GM12878 (cell line): ENCODE data around the gene MFNG. TPM values are rescaled to one million over a fixed set of nuclear protein-coding genes. Genes with fewer than 3 reads are reported as not detected.

Source experiments
- ATAC-seq: fragments of 200-7000 bp; cut with Tn5 transposase; 3 replicates; pipeline ENCODE4 v1.9.1; 2020; ENCODE audit warnings: mild to moderate bottlenecking, moderate library complexity
- BruUV-seq: library from RNA; stranded (reverse); fragments of 400-500 nt; replicated peaks from 2 replicates; lab custom pipeline; 2021; lab: Mats Ljungman, UMichigan
- CTCF ChIA-PET: fragments of 300-600 bp; sonication (Branson Sonifier 250); formaldehyde crosslinking; extraction: SDS; loops from one replicate; lab custom pipeline; 2021; ENCODE audit warnings: inconsistent platforms; lab: Yijun Ruan, JAX
- POLR2A ChIA-PET: fragments of 350-600 bp; formaldehyde crosslinking; extraction: SDS; loops from one replicate; lab custom pipeline; 2021; ENCODE audit warnings: inconsistent platforms; lab: Charles Lee
- RAD21 ChIA-PET: fragments of 300-600 bp; sonication (Branson Sonifier 250); formaldehyde crosslinking; loops from one replicate; lab custom pipeline; 2023; ENCODE audit warnings: antibody characterized with exemption; ENCODE audit not compliant: unreplicated experiment; lab: Charles Lee
- SMC1A ChIA-PET: fragments of 300-600 bp; sonication (Branson Sonifier 250); formaldehyde crosslinking; loops from one replicate; lab custom pipeline; 2023; ENCODE audit not compliant: unreplicated experiment, uncharacterized antibody; lab: Charles Lee
- DNase-seq: peaks from one replicate; pipeline ENCODE4 v3.0.0-alpha.2; 2011; ENCODE audit warnings: low read depth, low spot score
- FAIRE-seq: peaks from 3 replicates; lab custom pipeline; 2011; peaks lifted over from hg19 to GRCh38; lab: Jason Lieb, UNC
- H2AFZ ChIP-seq: 2 replicates; pipeline ENCODE4 v1.6.0; 2011; ENCODE audit warnings: low read depth, low read length, control low read depth; ENCODE audit not compliant: control insufficient read depth
- H3K27ac ChIP-seq: 2 replicates; pipeline ENCODE4 v1.5.1; 2011; ENCODE audit warnings: control low read depth; ENCODE audit not compliant: control insufficient read depth, insufficient read depth
- H3K27me3 ChIP-seq, 2 experiments: replicated peaks in 1 of 2; 2 replicates each; pipeline versions ENCODE4 v1.6.0 to v1.6.1; 2011; ENCODE audit warnings: low read length in 1 of 2; ENCODE audit not compliant: control insufficient read depth in 2 of 2, insufficient read depth in 2 of 2
- H3K36me3 ChIP-seq, 2 experiments: 2 replicates each; pipeline ENCODE4 v1.5.1; 2011; ENCODE audit warnings: low read length in 1 of 2; ENCODE audit not compliant: control insufficient read depth in 2 of 2, insufficient read depth in 2 of 2
- H3K4me1 ChIP-seq: 2 replicates; pipeline ENCODE4 v1.6.1; 2011; ENCODE audit warnings: mild to moderate bottlenecking, low read length, moderate library complexity, mixed read lengths; ENCODE audit not compliant: control insufficient read depth, insufficient read depth
- H3K4me2 ChIP-seq: 2 replicates; pipeline ENCODE4 v1.6.0; 2011; ENCODE audit warnings: control low read depth; ENCODE audit not compliant: control insufficient read depth, insufficient read depth
- H3K4me3 ChIP-seq: fragments of 200-600 bp; sonication (generic); 2 replicates; pipeline ENCODE4 v1.5.1; 2016
- H3K79me2 ChIP-seq: 2 replicates; pipeline ENCODE4 v1.6.0; 2011; ENCODE audit warnings: low read length; ENCODE audit not compliant: control insufficient read depth, insufficient read depth
- H3K9ac ChIP-seq: 2 replicates; pipeline ENCODE4 v1.8.0; 2011; ENCODE audit warnings: low read length, control low read depth, mixed read lengths; ENCODE audit not compliant: control insufficient read depth, insufficient read depth
- H3K9me3 ChIP-seq: replicated peaks from 3 replicates; pipeline ENCODE4 v1.5.1; 2011; ENCODE audit warnings: mild to moderate bottlenecking, low read length; ENCODE audit not compliant: control insufficient read depth, insufficient read depth
- H4K20me1 ChIP-seq: 2 replicates; pipeline ENCODE4 v1.6.0; 2011; ENCODE audit not compliant: control insufficient read depth, insufficient read depth
- ATF2 ChIP-seq: IDR thresholded peaks from 2 replicates; pipeline ENCODE4 v1.6.1; 2012; ENCODE audit warnings: low read length, inconsistent platforms
- ATF7 ChIP-seq: fragments of 450-650 bp; IDR thresholded peaks from 2 replicates; pipeline ENCODE4 v1.6.1; 2016; ENCODE audit warnings: low read depth, mild to moderate bottlenecking
- CEBPB ChIP-seq, 2 experiments: fragments of 150-350 bp in 1 of 2; IDR thresholded peaks; 2 replicates each; pipeline ENCODE4 v1.6.1; 2012 to 2014; ENCODE audit warnings: low read depth in 2 of 2, low read length in 2 of 2, borderline replicate concordance in 1 of 2, inconsistent platforms in 1 of 2
- CHD1 ChIP-seq: IDR thresholded peaks from 2 replicates; pipeline ENCODE4 v1.6.1; 2012; ENCODE audit warnings: low read depth, low read length, improper control_type of control experiment
- EED ChIP-seq: sonication (generic); IDR thresholded peaks from 2 replicates; pipeline ENCODE4 v1.6.1; 2016; ENCODE audit warnings: antibody characterized with exemption, low read depth
- ELK1 ChIP-seq: IDR thresholded peaks from 2 replicates; pipeline ENCODE4 v1.6.1; 2012; ENCODE audit warnings: low read depth, low read length, improper control_type of control experiment
- FOXM1 ChIP-seq: IDR thresholded peaks from 2 replicates; pipeline ENCODE4 v1.6.1; 2012; ENCODE audit warnings: low read depth, mild to moderate bottlenecking, inconsistent platforms, low read length, moderate library complexity
- HDAC6 ChIP-seq: fragments of 200-600 bp; sonication (generic); IDR thresholded peaks from one replicate; pipeline ENCODE4 v1.8.0; 2017; ENCODE audit warnings: antibody characterized with exemption; ENCODE audit not compliant: unreplicated experiment
- IKZF2 ChIP-seq, 2 experiments: fragments of 450-650 bp; IDR thresholded peaks; 2 replicates each; pipeline ENCODE4 v1.6.1; 2017; ENCODE audit warnings: mild to moderate bottlenecking in 2 of 2, moderate library complexity in 2 of 2
- NFIC ChIP-seq: IDR thresholded peaks from 2 replicates; pipeline ENCODE4 v1.6.1; 2012; ENCODE audit warnings: low read depth, mild to moderate bottlenecking, inconsistent platforms, low read length, moderate library complexity
- RB1 ChIP-seq: fragments of 450-650 bp; formaldehyde crosslinking; IDR thresholded peaks from 2 replicates; pipeline ENCODE4 v1.6.1; 2017; ENCODE audit warnings: mild to moderate bottlenecking, borderline replicate concordance
- SMARCA5 ChIP-seq: fragments of 450-650 bp; IDR thresholded peaks from 2 replicates; pipeline ENCODE4 v1.6.1; 2017; ENCODE audit warnings: mild to moderate bottlenecking
- TCF3 ChIP-seq: IDR thresholded peaks from 2 replicates; pipeline ENCODE4 v1.6.1; 2012; ENCODE audit warnings: low read depth, mild to moderate bottlenecking, low read length, borderline replicate concordance; ENCODE audit not compliant: insufficient read depth
- WRNIP1 ChIP-seq: IDR thresholded peaks from 2 replicates; pipeline ENCODE4 v1.6.1; 2011; ENCODE audit warnings: low read depth, low read length, improper control_type of control experiment, borderline replicate concordance
- ZNF622 ChIP-seq: fragments of 450-650 bp; IDR thresholded peaks from 2 replicates; pipeline ENCODE4 v1.6.1; 2017; ENCODE audit warnings: mild to moderate bottlenecking, inconsistent platforms
- WGBS: methylation state at CpG from one replicate; pipeline ENCODE4 v1.1.6; 2016; ENCODE audit warnings: low lambda C conversion rate; ENCODE audit not compliant: insufficient replicate concordance, insufficient coverage; ENCODE audit errors: missing lambda C conversion rate; 5-methylcytosine and 5-hydroxymethylcytosine counted together
- in situ Hi-C: fragments of 300-500 bp; cut with MboI; formaldehyde crosslinking; loops from 9 replicates; pipeline ENCODE4 v1.14.3; 2018; ENCODE audit warnings: mixed read lengths
- intact Hi-C: fragments of 100-400 bp; cut with micrococcal nuclease; formaldehyde crosslinking; loops from one replicate; pipeline ENCODE4 v1.14.2; 2022; ENCODE audit not compliant: unreplicated experiment
- polyA plus RNA-seq, 11 experiments: library from polyadenylated mRNA; depleted of rRNA in 4 of 11; unstranded in 6 of 11; stranded (reverse) in 5 of 11; fragments of >200 nt; fragmentation: Nextera tagmentation in 4 of 11; fragmentation: Illumina TruSeq in 1 of 11; extraction: Ambion mirVana in 4 of 11; extraction: Trizol in 1 of 11; gene quantifications; 1 replicate in 1 of 11; 2 replicates in 10 of 11; pipeline versions ENCODE4 v1.2.1 to v1.2.3, GENCODE V29; 2011 to 2016; ENCODE audit warnings: inconsistent platforms in 2 of 11, missing spikeins in 2 of 11, low read depth in 1 of 11
- total RNA-seq, 4 experiments: library from RNA; depleted of rRNA in 3 of 4; stranded (reverse); fragments of >200 nt in 3 of 4; fragmentation: Illumina TruSeq in 1 of 4; extraction: Trizol in 1 of 4; gene quantifications; 2 replicates each; pipeline versions ENCODE4 v1.2.1 to v1.2.3, GENCODE V29; 2013 to 2021

Gene MFNG
- total and polyA plus RNA-seq, 10 of the 15 experiments (the other 5 are each of a cell fraction or from before 2014, with no cell fraction given) = 11.5 to 117 (median 68.5) TPM

- FAIRE-seq = no peak
- H3K27ac ChIP-seq = no peak overlapping the region
- no TSS peak for BruUV-seq
Observed at GRCh38 chr22:37480387-37481346, 5.5 kb downstream of the MFNG start.

GRCh38 chr22:37479196-37479595, 7.0 kb downstream of the MFNG start:
- H3K27ac ChIP-seq = no peak overlapping the region
- no peaks in the 10 kb centered on the region; the same call in 1 of the 2 replicates for H4K20me1 ChIP-seq
- H3K4me3 ChIP-seq = no peak overlapping the region
- SMC1A ChIA-PET = no interaction called here
- no peak overlapping the region for H3K4me2 ChIP-seq
- H3K79me2 ChIP-seq = peaks cover 31% of the 10 kb centered on the region
- no peaks in the 10 kb centered on the region for H3K9me3 ChIP-seq
- no peak for ATAC-seq
- intact Hi-C loops = no loop called here
- DNase-seq = no peak
- 97% methylated on average over 15 of the region's 15 CpGs for WGBS
- H3K9ac ChIP-seq = no peak overlapping the region
- RAD21 ChIA-PET = no interaction called here
- no TSS peak for BruUV-seq
- no peak overlapping the region for H2AFZ ChIP-seq
- peaks cover 16% of the 10 kb centered on the region for H3K4me1 ChIP-seq
- in situ Hi-C loops = no loop called here
- FAIRE-seq = no peak
- H3K36me3 ChIP-seq = peaks cover 13 to 19% of the 10 kb centered on the region in 2 experiments; a peak in 3 of 4 replicates
- CTCF ChIA-PET = interaction anchor here (0.7 kb wide), 1 partner anchor 72 kb away, joined by 3 read pairs; no protein-coding TSS in a partner anchor
- H3K27me3 ChIP-seq = no peaks in the 10 kb centered on the region
- POLR2A ChIA-PET = no interaction called here
- TF ChIP-seq NFIC = no peak
- no peak for TF ChIP-seq ZNF622
- no peak for TF ChIP-seq ATF7
- no peak for TF ChIP-seq RB1
- no peak for TF ChIP-seq WRNIP1
- no peak for TF ChIP-seq EED
- TF ChIP-seq FOXM1 = no peak
- no peak for TF ChIP-seq SMARCA5
- no peak for TF ChIP-seq ELK1
- TF ChIP-seq CEBPB (IDR thresholded peaks at IDR 0.05; ENCODE audit: borderline replicate concordance in 1 of 2, low read depth in 2 of 2, low read length in 2 of 2) = no peak
- TF ChIP-seq TCF3 = no peak
- TF ChIP-seq ATF2 = no peak
- no peak for TF ChIP-seq HDAC6

More at GRCh38 chr22:37480387-37481346, 5.5 kb downstream of the MFNG start:
- Histone ChIP-seq H3K27me3 (no peaks in the 10 kb centered on the region), H3K9ac (no peak overlapping the region; the same call in 1 of the 2 replicates), H3K9me3 (no peaks in the 10 kb centered on the region), H4K20me1 (no peaks in the 10 kb centered on the region; the same call in 1 of the 2 replicates), H3K4me1 (peaks cover 16% of the 10 kb centered on the region), H3K4me2 (no peak overlapping the region), H2AFZ (no peak overlapping the region), H3K79me2 (peaks cover 45% of the 10 kb centered on the region), H3K4me3 (no peak overlapping the region), H3K36me3 (peaks cover 13 to 19% of the 10 kb centered on the region in 2 experiments; a peak in 3 of 4 replicates)
- TF ChIP-seq CHD1 (no peak), IKZF2 (IDR thresholded peaks at IDR 0.05) (no peak), SMARCA5 (no peak)
- ATAC-seq (no peak), DNase-seq (no peak)
- intact Hi-C loops (no loop called here), in situ Hi-C loops (no loop called here)
- 80% methylated on average over 17 of the region's 17 CpGs for WGBS
- CTCF ChIA-PET = interaction anchor here (1.1 kb wide), 1 partner anchor 111 kb away, joined by 3 read pairs; no protein-coding TSS in a partner anchor
- SMC1A ChIA-PET = interaction anchor here (2.7 kb wide), 1 partner anchor 8 kb away, joined by 8 read pairs; no protein-coding TSS in a partner anchor
- RAD21 ChIA-PET = no interaction called here
- POLR2A ChIA-PET = no interaction called here
